Non-pigmented ciliary epithelial cell (primary cell): ENCODE results near the gene LAMA2.
"Not testable (repeated sequence)": the region's sequence is repeated elsewhere in the genome, so short reads cannot be mapped to it uniquely, and the experiment has no call there.

Source experiments
- DNase-seq: peaks from one replicate; pipeline ENCODE4 v3.0.0-alpha.2; 2010; ENCODE audit warnings: low read depth

The LAMA2 gene

DNA sequence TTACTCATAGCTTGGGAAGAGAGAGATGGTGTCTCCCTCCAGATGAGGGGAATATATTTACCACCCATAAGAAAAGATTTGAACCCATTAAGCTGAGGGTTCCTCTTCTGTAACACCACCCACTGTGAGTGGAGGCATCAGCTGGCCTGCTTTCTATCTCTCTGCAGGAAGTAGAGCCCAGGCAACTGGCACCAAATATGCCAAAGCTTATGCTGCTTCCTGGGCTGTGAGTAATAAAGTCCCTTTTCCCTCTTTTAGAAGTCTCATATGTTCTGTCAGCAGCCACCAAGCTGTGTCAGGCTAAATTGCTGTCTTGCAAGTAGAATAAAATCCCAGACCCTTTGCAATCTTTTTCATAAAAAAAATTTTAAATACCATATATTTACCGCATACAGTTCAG, 241.4 kb downstream of the LAMA2 start:
- no peak for DNase-seq

DNA sequence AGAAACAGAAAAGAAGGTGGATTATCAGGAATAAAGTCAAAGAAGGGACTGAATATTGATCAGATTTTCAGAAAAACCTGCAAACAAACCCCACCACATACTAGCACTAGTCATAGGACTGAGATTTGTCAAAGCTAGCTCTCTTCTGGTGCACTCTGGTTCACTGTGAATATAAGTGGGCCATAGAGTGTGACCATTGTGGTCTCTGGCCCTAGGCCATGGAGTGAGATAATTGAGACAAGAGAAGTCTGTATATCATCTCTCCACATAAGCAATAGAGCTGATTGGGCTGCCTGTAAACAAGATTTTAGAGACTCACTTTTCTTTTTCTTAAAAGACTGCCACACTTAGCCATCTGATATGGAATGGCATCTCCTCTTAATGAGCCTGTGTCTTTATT, 247.2 kb downstream of the LAMA2 start:
- DNase-seq, result no peak

DNA sequence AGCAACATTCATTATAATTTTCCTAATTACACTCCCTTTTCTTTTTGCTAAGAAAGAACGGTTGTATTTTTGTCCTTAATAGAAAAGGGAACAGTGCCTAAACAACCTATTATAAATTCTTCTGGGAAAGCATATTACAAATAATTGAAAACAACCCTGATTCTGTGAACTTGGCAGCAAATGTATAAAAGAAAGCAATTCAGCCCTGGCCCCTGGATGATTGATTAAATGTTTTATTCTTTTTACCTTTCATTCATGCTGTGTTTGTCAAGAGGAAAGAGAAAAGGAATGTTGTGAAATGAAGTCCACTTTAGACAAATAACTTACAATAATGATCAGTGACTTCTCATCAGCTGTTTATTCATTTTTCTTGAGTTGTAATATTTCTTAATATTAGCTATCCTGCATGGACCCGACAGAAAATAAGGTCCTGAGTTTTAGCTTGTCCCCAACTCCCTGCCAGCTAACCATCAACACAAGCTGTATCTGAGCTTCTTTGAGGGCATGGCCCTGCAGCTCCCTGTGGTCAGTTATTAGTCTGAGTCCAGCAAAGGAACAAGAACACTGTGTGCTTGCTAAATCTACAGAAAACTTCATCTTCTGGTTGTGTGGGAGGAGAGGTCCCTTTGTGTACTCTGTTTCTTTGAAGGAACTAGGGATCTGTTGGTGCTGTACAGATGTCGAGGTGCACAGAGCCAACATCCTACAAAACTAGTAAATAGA, 248.2 kb downstream of the LAMA2 start:
- DNase-seq, result no peak

DNA sequence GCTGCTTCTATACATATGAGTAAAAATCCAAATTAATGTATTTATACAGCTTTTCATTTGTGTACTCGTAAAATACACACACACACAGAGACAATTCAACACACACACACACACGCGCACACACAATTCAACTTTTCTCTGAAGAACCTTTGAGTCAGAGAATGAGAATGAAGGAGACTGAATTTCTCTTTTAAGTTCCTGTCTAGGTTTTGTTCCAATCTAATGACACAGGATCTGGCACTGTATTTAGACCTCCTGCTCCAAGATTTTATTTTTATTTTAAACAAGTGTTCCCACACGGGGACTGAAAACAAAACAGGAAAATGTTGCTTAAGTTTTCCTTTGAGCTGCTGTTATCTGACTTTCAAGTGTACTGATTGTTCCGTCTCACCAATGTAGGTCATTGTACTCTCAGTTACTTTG, 250.8 kb downstream of the LAMA2 start:
- no peak for DNase-seq

DNA sequence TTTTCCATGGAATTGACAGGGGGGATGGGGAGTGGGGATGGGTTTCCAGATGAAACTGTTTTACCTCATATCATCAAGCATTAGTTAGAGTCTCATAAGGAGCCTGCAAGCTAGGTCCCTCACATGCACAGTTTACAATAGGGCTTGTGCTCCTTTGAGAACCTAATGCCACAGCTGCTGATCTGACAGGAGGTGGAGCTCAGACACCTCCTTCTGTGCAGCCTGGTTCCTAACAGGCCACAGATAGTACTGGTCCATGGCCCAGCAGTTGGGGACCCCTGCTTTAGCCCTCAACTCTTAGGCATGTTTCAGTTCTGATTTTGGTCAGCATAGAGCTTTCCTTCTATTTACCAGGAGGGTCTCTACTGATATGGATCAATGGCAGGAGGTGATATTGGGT, 251.6 kb downstream of the LAMA2 start:
- no peak for DNase-seq

DNA sequence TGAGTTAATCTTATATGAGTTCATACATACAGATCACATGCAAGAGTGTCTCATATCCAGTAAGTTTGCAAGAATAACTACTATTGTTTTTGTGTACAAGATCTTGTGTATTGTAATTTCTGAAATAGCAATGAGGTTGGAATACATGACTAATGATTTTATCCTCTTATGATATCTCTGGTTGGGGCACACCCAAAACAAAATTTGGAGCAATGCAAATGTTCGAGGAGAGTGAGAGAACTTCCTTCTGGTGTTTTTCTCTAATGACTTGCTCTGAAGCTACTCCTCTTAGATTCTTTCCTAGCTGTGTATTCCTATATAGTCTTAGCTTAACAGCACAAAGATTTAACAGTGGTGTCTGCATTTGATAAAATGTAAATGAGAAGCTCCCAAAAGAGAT, 252.5 kb downstream of the LAMA2 start:
- no peak for DNase-seq

DNA sequence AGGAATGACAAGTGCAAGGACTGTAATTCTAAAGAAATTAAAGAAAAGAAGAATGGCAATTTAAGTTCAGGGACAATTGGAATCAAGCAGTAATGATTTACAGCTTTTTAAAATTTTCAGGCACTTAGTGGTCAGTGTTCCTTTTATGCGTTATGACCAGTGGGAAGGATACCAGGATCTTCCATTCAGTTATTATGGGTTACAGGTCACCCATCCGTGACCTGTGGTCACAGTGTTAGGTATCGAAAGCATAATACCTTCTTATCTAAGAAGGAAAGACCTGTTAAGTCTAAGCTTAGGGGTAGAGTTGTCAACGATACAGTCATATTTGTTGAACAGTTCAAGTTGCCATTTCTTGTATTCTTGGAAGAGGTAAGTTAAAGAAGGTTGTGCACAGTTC, 253.8 kb downstream of the LAMA2 start:
- no peak for DNase-seq

DNA sequence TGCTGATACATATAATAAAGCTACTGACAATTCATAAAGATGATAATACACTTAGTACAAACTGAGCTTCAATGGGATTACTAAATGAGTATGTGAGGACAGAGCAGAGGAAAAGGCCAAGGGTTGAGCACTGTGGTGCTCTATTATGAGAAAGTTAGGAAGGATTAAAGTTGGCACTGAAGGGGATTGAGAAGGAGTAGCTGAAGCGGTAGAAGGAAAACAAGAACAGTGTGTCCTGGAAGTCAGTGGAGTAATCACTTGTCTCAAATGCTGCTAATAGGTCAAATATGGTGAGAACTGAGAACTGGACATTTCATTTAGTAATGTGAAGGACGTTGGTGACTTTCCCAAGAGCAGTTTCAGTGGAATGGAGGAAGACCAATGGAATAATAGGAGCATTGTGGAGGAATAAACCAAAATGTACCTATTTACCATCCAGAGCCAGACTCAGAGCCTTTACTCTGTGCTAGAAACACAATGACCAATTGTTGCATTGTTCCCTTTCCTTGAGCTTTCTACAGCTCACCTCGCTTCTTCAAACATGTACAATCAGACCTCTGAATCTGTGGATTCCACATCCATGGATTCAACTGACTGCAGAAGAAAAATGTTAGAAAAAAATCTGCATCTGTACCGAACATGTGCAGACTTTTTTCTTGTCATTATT, 255.9 kb downstream of the LAMA2 start:
- no peak for DNase-seq

DNA sequence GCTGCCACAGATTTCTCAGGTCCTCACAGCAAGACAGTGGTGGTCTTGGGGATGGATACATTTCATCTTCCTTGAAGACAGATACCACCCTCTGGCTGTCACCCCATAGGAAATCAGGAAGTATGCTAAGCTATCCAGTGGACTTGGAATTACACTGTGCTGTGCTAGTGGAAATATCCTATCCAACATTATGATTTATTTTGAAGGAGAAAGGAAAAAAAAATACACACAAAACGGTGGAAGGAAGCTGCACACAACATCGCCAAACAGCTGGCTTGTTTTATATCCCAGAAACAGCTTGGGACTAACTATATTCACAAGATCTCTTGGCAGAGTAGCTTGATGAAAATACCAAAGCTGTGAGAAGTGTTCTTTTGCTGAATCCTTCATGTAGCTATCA, 257.6 kb downstream of the LAMA2 start:
- no peak for DNase-seq

DNA sequence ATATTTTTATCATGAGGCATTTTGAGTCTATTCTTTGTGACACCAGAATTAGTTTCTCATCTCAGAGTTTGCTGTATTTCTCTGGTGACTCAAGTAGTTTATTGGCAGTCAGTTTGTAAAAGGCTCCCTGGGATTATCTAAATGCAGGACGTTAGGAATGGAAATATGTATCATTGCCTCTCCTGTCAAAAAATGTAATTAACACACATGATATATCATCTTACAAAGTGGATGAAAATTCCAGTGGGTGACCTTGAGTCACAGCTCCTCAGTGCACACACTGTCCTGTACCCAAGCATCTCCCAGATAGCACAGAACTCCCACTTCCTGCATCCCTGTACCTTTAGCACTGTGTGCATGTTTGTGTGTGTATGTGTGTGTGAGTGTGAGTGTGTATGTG, 258.6 kb downstream of the LAMA2 start:
- DNase-seq, result no peak

DNA sequence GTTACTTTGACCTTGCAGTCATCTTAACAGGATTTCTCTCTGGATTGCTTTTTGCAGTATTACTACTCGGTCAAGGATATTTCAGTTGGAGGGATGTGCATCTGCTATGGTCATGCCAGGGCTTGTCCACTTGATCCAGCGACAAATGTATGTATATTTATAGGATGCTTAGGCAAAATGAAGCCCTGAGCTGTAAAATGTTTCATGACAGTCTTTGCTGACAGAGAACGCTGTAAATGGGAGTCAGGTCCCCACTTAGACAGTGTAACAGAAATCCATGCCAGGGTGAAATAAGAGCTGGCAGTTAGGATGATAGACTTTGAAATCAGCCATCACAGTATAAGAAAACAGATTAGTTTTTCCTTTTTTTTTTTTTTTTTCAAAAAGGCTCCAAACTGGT, 264.0 kb downstream of the LAMA2 start:
- DNase-seq, result no peak

DNA sequence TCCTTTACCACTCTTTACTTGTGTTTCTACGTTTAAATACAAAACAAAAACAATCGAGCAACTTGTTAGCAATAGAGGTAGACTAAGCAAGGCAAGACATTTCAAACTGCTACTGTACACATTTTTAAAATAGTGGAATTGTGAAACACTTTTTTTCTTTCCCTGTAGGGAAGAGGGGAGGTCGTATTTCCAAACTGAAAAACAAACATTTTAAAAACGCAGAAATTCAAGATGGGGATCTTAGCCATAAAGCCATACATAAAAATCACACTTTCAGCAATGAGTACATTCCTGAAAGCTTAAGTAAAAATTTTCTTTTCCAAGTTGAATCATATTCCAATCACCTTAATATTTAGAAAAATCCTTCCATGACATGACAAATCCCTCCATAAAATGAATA, 267.6 kb downstream of the LAMA2 start:
- DNase-seq, result no peak

DNA sequence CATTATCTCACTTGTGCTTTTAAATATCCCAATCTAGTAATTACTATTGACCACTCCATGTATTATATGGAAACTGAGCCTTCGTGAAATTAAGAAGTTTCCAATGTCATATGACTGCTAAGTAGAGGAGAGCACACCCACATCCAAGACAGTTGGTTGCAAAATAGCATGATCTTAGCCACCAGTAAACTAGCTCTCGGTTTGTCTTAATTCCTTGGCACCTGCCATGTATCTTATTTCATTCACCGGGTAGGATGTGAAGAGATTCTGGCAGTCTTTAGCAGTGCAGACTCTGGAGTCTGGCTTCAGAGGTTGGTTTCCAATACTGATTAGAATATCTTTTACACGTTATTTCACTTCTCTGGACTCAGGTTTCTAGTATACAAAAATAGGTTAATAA, 270.3 kb downstream of the LAMA2 start:
- no peak for DNase-seq

DNA sequence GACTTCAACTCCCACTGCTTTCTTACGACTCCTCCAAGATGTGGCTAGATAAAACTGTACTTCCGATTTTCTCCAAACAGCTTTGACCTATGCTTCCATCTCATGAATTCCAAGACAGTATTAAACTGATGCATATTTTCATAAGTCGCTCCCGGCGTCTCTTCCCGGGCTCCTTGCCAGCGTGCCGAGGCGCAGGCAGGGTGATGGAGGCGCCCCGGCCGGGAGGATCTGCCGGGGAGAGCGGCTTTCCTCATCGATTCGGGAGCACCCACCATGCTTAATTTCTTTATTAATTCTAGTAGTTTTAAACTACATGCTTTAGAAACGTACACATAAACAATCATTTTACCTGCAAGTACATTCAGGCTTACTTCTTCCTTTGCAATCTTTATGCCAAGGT, 276.3 kb downstream of the LAMA2 start:
- DNase-seq, result not testable (repeated sequence)

DNA sequence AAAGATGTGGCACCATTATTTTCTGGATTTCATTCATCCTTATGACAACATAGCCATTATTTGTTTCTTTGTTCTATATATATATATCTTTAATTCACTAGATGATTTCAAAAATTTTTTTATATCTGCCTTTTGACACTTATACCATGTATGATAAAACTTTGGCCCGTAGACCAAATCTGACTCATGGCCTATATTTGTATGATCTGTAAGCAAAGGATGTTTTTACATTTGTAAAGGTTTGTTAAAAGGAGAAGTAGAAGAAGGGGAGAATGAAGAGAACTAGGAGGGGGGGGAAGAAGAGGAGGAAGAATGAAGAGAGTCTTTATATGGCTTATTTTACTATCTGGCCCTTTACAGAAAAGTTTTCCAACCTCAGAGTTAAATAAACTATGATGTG, 279.7 kb downstream of the LAMA2 start:
- DNase-seq, result no peak

DNA sequence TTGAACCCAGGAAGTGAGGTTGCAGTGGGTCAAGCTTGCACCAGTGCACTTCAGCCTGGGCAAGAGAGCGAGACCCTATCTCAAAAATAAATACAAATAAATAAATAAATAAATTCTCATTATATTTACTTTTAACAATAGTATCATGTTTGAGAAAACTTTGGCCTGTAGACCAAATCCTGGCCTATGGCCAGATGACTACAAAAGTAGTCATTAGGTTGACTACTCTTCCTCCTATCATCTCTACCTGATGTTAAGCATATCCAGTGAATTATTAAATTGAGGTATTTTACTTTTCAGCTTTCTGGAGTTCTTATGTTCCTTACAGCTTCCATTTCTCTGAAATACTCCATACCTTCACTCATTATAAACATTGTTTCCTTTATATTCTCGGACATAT, 280.6 kb downstream of the LAMA2 start:
- no peak for DNase-seq

DNA sequence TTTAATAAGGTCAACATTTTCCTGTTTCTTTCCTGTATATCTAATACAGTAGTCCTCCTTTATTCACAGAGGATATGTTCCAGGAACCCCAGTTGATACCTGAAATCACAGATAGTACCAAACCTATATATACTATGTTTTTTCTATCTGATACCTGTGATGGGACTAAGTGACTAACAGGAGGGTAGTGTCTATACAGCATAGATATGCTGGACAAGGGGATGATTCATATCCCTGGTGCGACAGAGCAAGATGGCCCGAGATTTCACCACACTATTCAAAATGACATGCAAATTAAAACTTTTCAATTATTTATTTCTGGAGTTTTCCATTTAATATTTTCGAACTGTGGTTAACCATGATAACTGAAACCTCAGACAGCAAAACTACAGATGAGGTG, 281.1 kb downstream of the LAMA2 start:
- DNase-seq, result no peak

DNA sequence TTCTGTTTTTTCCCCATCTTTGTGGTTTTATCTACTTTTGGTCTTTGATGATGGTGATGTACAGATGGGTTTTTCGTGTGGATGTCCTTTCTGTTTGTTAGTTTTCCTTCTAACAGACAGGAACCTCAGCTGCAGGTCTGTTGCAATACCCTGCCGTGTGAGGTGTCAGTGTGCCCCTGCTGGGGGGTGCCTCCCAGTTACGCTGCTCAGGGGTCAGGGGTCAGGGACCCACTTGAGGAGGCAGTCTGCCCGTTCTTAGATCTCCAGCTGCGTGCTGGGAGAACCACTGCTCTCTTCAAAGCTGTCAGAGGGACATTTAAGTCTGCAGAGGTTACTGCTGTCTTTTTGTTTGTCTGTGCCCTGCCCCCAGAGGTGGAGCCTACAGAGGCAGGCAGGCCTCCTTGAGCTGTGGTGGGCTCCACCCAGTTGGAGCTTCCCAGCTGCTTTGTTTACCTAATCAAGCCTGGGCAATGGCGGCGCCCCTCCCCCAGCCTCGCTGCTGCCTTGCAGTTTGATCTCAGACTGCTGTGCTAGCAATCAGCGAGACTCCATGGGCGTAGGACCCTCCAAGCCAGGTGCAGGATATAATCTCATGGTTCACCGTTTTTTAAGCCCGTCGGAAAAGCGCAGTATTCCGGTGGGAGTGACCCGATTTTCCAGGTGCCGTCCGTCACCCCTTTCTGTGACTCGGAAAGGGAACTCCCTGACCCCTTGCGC, 289.5 kb downstream of the LAMA2 start:
- DNase-seq, result not testable (repeated sequence)

DNA sequence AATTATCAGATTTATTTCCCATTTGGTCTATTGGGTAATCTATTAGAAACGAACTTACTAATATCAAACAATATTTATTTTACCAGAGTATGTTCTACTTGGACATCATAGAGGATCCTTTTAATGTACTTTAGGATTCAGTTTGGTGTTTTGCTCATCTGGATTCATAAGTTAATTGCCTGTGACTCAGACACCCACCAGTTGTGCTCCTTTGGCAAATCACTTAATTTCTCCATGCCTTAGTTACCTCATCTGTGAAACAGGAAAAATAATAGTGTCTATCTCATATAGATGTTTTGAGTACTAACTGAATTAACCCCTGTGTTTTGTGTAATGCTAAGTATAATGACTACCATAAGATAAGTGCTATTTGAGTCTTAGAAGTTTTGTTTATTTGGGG, 292.1 kb downstream of the LAMA2 start:
- DNase-seq, result no peak

DNA sequence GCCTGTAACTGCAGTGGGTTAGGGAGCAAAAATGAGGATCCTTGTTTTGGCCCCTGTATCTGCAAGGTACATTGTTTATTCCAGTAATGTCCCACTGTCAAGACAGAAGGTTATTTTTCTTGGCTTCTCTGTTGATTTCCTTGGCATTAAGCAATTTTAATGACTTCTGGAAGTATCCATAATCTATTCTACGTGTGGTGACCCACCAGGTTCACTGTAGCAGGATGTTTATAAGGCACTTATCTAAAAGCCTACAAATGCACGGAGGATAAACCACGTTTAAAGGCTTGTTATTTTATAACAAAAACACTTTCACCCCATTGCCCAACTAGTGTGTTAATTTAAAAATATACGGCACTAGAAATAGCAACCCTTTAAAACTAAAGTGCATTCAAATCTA, 294.9 kb downstream of the LAMA2 start:
- no peak for DNase-seq

DNA sequence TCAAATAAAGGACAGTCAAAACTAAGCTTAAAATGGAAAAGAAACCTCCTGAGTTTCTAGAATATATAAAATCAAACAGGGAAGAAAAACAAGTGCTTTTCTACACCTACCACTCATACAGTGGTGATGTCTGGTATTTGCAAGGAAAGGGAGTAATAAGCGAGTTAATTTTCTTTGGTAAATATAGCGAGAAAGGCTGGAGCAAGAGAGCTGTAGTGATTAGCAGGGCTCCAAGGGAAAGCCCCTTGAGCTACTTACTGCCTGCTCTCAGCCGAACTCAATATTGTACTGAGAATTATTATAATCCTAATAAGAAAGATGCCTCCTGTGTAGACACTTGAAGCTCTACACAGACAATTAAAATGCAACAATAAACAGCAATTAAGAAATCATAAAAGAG, 296.3 kb downstream of the LAMA2 start:
- DNase-seq, result no peak

DNA sequence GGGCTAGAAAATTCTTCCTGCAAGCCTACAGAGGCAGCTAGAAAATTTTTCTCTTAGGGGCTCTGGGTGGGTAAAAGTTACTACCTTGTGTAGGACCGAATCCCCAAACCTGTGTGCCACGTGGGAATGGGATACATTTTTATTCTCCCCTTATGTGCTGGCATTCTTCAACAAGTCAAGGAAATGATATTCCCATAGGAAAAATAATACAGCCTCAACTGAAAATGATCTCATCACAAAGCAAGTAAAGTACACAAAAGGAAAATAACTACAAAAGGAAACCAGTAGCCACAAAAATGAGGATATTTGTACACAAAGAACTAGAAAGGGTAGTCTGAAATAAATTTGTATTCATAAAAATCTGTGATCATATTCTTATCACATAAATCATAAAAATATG, 298.1 kb downstream of the LAMA2 start:
- no peak for DNase-seq

DNA sequence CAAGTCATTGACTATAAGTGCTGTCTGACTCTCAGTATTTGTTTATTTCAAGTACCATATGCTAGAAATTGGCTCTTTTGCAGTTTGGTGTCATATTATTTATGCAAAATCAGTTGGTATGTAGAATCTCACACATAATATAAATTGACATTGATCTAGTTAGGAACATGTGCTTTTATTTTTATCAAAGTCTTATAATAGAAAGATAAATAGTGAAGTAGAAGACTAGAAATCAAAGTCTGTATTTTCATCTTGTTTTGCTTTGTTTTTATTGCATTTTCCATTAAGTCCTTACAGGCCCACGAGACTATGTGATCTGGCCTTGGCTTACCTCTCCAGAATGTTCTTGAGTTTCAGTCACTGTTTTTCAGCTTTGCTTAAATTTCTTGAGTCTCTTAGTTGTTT, 300.3 kb downstream of the LAMA2 start:
- DNase-seq, result no peak
